Karpas-422 (cell line): Measurements from ENCODE around the gene BYSL. TPM values are rescaled to one million over a fixed set of nuclear protein-coding genes. Genes with fewer than 3 reads are reported as not detected.

Experiments used
- DNase-seq: peaks from one replicate; pipeline ENCODE4 v3.0.0-alpha.2; 2015
- H2AFZ ChIP-seq: fragments of 200-600 bp; sonication (generic); 2 replicates; pipeline ENCODE4 v1.6.1; 2014; ENCODE audit warnings: antibody characterized with exemption, low read length, mixed read lengths
- H3K27ac ChIP-seq: fragments of 200-600 bp; sonication (generic); 2 replicates; pipeline ENCODE4 v1.5.1; 2014; ENCODE audit warnings: mild to moderate bottlenecking, low read length, moderate library complexity
- H3K27me3 ChIP-seq: fragments of 200-600 bp; sonication (generic); 2 replicates; pipeline ENCODE4 v1.6.1; 2014; ENCODE audit warnings: low read length, mixed read lengths
- H3K36me3 ChIP-seq: fragments of 200-600 bp; sonication (generic); 2 replicates; pipeline ENCODE4 v1.6.1; 2014; ENCODE audit warnings: low read length, mixed read lengths; ENCODE audit not compliant: insufficient read depth
- H3K4me1 ChIP-seq: fragments of 200-600 bp; sonication (generic); 2 replicates; pipeline ENCODE4 v1.6.1; 2014; ENCODE audit warnings: mild to moderate bottlenecking, low read length, mixed read lengths
- H3K4me2 ChIP-seq: fragments of 200-600 bp; sonication (generic); 2 replicates; pipeline ENCODE4 v1.6.1; 2014; ENCODE audit warnings: low read length, low read depth, mild to moderate bottlenecking; ENCODE audit not compliant: poor library complexity, severe bottlenecking
- H3K4me3 ChIP-seq: fragments of 200-600 bp; sonication (generic); 2 replicates; pipeline ENCODE4 v1.5.1; 2014; ENCODE audit warnings: mild to moderate bottlenecking, antibody characterized with exemption, low read length, mixed read lengths
- H3K79me2 ChIP-seq: fragments of 200-600 bp; sonication (generic); 2 replicates; pipeline ENCODE4 v1.6.1; 2014; ENCODE audit warnings: mild to moderate bottlenecking, low read length, mixed read lengths
- H3K9ac ChIP-seq: fragments of 200-600 bp; sonication (generic); 2 replicates; pipeline ENCODE4 v1.6.0; 2014; ENCODE audit warnings: low read length
- H3K9me2 ChIP-seq: fragments of 200-600 bp; sonication (generic), shearing (Covaris generic); replicated peaks from 2 replicates; pipeline ENCODE4 v1.6.0; 2014; ENCODE audit warnings: mild to moderate bottlenecking, low read length, moderate library complexity; ENCODE audit not compliant: insufficient read depth
- H3K9me3 ChIP-seq: fragments of 300-700, 200-600 bp; sonication (generic); 2 replicates; pipeline ENCODE4 v1.6.1; 2014; ENCODE audit warnings: low read length, mixed read lengths
- H4K20me1 ChIP-seq: fragments of 200-600 bp; sonication (generic); 2 replicates; pipeline ENCODE4 v1.6.1; 2014; ENCODE audit warnings: mild to moderate bottlenecking, antibody characterized with exemption, low read length, low read depth; ENCODE audit not compliant: insufficient read depth
- total RNA-seq: library from RNA; depleted of rRNA; stranded (reverse); fragments of >200 nt; shearing (Covaris generic); gene quantifications from 2 replicates; pipeline ENCODE4 v1.2.3, GENCODE V29; 2014; ENCODE audit warnings: low replicate concordance

The BYSL gene
- total RNA-seq, 1 experiment from 2014 or later, result 17.9 TPM

DNA sequence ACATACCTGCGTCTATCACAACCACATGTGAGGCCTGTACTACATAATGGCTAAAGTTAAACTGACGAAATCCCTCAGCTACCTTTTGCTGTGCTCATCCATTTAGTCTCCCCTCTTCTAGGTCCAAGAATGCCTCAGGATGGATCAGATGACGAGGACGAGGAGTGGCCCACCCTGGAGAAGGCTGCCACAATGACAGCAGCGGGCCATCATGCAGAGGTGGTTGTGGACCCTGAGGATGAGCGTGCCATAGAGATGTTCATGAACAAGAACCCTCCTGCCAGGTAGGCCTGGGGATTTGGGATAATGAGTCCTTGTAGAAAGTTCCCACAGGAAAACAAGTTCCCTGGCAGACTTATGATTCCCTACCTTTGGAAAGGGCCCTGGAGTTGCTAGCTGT lies 6.0 kb downstream of the BYSL start:
- H3K36me3 ChIP-seq, result peaks cover 47% of the 10 kb centered on the region; the same call in 1 of the 2 replicates
- peaks cover 19% of the 10 kb centered on the region for H4K20me1 ChIP-seq
- peaks cover 34% of the 10 kb centered on the region for H3K4me1 ChIP-seq
- no peak for DNase-seq
- H3K27me3 ChIP-seq, result no peaks in the 10 kb centered on the region
- H3K9me3 ChIP-seq, result no peaks in the 10 kb centered on the region
- no peak overlapping the region for H3K27ac ChIP-seq
- no peak overlapping the region for H2AFZ ChIP-seq
- H3K4me2 ChIP-seq, result no peak overlapping the region
- no peaks in the 10 kb centered on the region for H3K9me2 ChIP-seq
- H3K9ac ChIP-seq, result no peak overlapping the region
- H3K4me3 ChIP-seq, result no peak overlapping the region
- peaks cover 62% of the 10 kb centered on the region for H3K79me2 ChIP-seq

DNA sequence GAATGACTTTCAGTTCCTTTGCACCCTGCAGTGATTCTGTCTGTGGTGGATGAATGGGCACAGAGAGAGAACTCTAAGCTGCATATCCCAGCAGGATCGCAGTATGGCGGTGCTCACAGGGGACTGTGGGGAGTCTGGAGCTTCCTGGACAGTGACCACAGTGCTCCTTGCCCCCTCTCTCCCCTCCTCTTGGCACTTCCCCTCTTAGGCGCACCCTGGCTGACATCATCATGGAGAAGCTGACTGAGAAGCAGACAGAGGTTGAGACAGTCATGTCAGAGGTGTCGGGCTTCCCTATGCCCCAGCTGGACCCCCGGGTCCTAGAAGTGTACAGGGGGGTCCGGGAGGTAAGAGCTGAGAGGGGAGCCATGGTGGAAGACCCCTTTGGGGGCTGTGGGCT lies 8.6 kb downstream of the BYSL start:
- Histone ChIP-seq H3K9ac (no peak overlapping the region), H2AFZ (no peak overlapping the region), H3K4me2 (no peak overlapping the region), H3K4me3 (no peak overlapping the region), H3K9me2 (no peaks in the 10 kb centered on the region), H3K79me2 (peaks cover 35% of the 10 kb centered on the region), H3K9me3 (no peaks in the 10 kb centered on the region), H4K20me1 (peaks cover 14% of the 10 kb centered on the region), H3K27ac (no peak overlapping the region), H3K27me3 (no peaks in the 10 kb centered on the region), H3K36me3 (peaks cover 41% of the 10 kb centered on the region), H3K4me1 (peaks cover 45% of the 10 kb centered on the region)
- DNase-seq, result no peak

- H3K79me2 ChIP-seq, result peaks cover 26% of the 10 kb centered on the region
- H3K9ac ChIP-seq, result no peak overlapping the region
- H3K4me1 ChIP-seq, result peaks cover 64% of the 10 kb centered on the region
- no peak overlapping the region for H3K4me2 ChIP-seq
- H3K9me2 ChIP-seq, result no peaks in the 10 kb centered on the region
- peaks cover 49% of the 10 kb centered on the region for H3K36me3 ChIP-seq
- H3K27me3 ChIP-seq, result no peaks in the 10 kb centered on the region
- no peaks in the 10 kb centered on the region for H3K9me3 ChIP-seq
- no peak overlapping the region for H3K27ac ChIP-seq
- peaks cover 24% of the 10 kb centered on the region for H4K20me1 ChIP-seq
- no peak for DNase-seq
- no peak overlapping the region for H3K4me3 ChIP-seq
- H2AFZ ChIP-seq, result no peak overlapping the region
These were observed 10.5 kb downstream of the BYSL start for GRCh38 chr6:41931792-41932191.

- peaks cover 21% of the 10 kb centered on the region for H4K20me1 ChIP-seq
- peak overlapping the region; percentile 98 for H3K27ac ChIP-seq
- no peaks in the 10 kb centered on the region for H3K27me3 ChIP-seq
- no peak for DNase-seq
- peaks cover 69% of the 10 kb centered on the region for H3K4me1 ChIP-seq
- peaks cover 52% of the 10 kb centered on the region for H3K36me3 ChIP-seq
- no peak overlapping the region for H3K4me2 ChIP-seq
- H3K9me3 ChIP-seq, result no peaks in the 10 kb centered on the region
- no peak overlapping the region for H3K4me3 ChIP-seq
- no peaks in the 10 kb centered on the region for H3K9me2 ChIP-seq
- H3K79me2 ChIP-seq, result peaks cover 27% of the 10 kb centered on the region
- no peak overlapping the region for H2AFZ ChIP-seq
- H3K9ac ChIP-seq, result no peak overlapping the region
These were observed 11.1 kb downstream of the BYSL start for GRCh38 chr6:41932378-41932777.

GRCh38 chr6:41934278-41935192 lies 13.2 kb downstream of the BYSL start:
- Histone ChIP-seq H3K9ac (peak overlapping the region; percentile 68), H3K79me2 (peaks cover 34% of the 10 kb centered on the region), H4K20me1 (peaks cover 16% of the 10 kb centered on the region), H3K4me3 (peak overlapping the region; percentile 62), H2AFZ (no peak overlapping the region), H3K4me2 (peak overlapping the region; percentile 81), H3K36me3 (peaks cover 42% of the 10 kb centered on the region), H3K27ac (peak overlapping the region; percentile 98), H3K9me2 (no peaks in the 10 kb centered on the region), H3K9me3 (no peaks in the 10 kb centered on the region), H3K4me1 (peaks cover 91% of the 10 kb centered on the region), H3K27me3 (no peaks in the 10 kb centered on the region)
- DNase-seq, result peak; percentile 96

DNA sequence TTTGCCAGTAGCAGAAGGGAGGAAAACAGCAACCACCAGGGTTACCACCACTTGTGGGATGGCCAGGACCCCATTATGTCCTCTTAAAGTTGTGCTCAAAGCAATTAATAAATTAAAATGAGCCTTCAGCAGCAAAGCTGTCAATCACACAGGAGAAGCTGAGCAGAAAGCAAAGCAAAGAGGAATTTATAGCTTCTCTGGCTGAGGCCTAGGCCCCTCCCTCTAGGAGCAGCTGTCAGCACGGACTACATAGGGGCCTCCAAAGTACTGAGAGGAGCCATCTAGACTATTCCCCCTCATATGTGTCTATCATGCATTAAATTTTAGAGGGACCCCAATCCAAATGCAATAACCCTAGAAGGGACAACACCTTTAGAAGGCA lies 13.9 kb downstream of the BYSL start:
- Histone ChIP-seq H3K9ac (peak overlapping the region; percentile 68), H3K79me2 (peaks cover 40% of the 10 kb centered on the region), H3K27ac (peak overlapping the region; percentile 98), H4K20me1 (peaks cover 21% of the 10 kb centered on the region), H3K36me3 (peaks cover 36% of the 10 kb centered on the region), H2AFZ (no peak overlapping the region), H3K4me1 (peaks cover 98% of the 10 kb centered on the region), H3K4me3 (peak overlapping the region; percentile 62), H3K27me3 (no peaks in the 10 kb centered on the region), H3K9me3 (no peaks in the 10 kb centered on the region), H3K4me2 (peak overlapping the region; percentile 81), H3K9me2 (no peaks in the 10 kb centered on the region)
- peak; percentile 90 for DNase-seq

DNA sequence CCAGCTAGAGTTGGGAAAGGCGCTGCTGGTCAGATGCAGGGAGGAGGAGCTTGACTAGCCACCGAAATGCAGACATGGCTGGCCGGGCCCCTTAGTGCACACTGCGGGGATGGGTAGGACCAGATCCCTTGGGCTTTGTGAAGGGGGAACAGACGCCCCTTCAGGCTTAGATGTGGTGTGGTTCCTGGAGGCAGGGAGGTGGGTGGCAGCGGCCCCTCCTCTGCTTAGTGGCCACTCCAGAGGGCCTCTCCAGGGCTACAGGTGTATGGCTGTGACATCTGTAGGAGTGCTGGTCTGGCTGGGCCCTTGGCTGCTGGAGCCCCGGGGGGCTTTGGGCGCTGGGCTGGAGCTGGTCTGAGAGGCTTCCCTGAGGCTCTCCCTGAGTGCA lies 14.4 kb downstream of the BYSL start:
- peaks cover 36% of the 10 kb centered on the region for H3K36me3 ChIP-seq
- peaks cover 99% of the 10 kb centered on the region for H3K4me1 ChIP-seq
- peak overlapping the region; percentile 68 for H3K9ac ChIP-seq
- H2AFZ ChIP-seq, result no peak overlapping the region
- H3K4me3 ChIP-seq, result peak overlapping the region; percentile 62
- peak overlapping the region; percentile 98 for H3K27ac ChIP-seq
- H4K20me1 ChIP-seq, result peaks cover 24% of the 10 kb centered on the region
- DNase-seq, result peak; percentile 61
- no peaks in the 10 kb centered on the region for H3K9me3 ChIP-seq
- peak overlapping the region; percentile 81 for H3K4me2 ChIP-seq
- H3K9me2 ChIP-seq, result no peaks in the 10 kb centered on the region
- H3K27me3 ChIP-seq, result no peaks in the 10 kb centered on the region
- peaks cover 45% of the 10 kb centered on the region for H3K79me2 ChIP-seq

GRCh38 chr6:41936073-41936837 lies 15.0 kb downstream of the BYSL start:
- peak overlapping the region; percentile 81 for H3K4me2 ChIP-seq

More at GRCh38 chr6:41936073-41936837, 15.0 kb downstream of the BYSL start:
- Histone ChIP-seq H2AFZ (no peak overlapping the region), H4K20me1 (peaks cover 24% of the 10 kb centered on the region), H3K36me3 (peaks cover 33% of the 10 kb centered on the region), H3K27ac (peak overlapping the region; percentile 98), H3K27me3 (no peaks in the 10 kb centered on the region), H3K4me1 (peaks cover 93% of the 10 kb centered on the region), H3K4me3 (peak overlapping the region; percentile 62), H3K9ac (peak overlapping the region; percentile 95), H3K9me2 (no peaks in the 10 kb centered on the region), H3K9me3 (no peaks in the 10 kb centered on the region), H3K79me2 (peaks cover 51% of the 10 kb centered on the region)
- DNase-seq, result peak; percentile 92
